Measurements from ENCODE around the gene CCDC177.
A peak's percentile ranks its signal among the peaks of the same experiment; 100 is the strongest.

The CCDC177 gene

DNA sequence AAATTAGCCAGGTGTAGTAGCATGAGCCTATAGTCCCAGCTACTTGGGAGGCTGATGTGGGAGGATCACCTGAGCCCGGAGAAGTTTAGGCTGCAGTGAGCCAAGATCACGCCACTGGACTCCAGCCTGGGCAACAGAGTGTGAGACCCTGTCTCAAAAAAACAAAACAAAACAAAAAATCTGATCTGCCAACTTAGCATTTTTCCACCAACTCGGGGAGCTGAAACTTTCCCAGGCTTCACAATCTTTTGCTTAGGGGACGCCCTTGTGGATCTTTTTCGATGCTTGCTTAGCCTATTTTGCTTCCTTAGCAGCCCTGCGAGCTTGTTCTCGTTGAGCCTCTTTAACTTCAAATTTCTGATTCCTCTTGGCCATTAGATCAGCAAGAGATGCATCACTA, 13.8 kb downstream of the CCDC177 start:
- no peak for DNase-seq

DNA sequence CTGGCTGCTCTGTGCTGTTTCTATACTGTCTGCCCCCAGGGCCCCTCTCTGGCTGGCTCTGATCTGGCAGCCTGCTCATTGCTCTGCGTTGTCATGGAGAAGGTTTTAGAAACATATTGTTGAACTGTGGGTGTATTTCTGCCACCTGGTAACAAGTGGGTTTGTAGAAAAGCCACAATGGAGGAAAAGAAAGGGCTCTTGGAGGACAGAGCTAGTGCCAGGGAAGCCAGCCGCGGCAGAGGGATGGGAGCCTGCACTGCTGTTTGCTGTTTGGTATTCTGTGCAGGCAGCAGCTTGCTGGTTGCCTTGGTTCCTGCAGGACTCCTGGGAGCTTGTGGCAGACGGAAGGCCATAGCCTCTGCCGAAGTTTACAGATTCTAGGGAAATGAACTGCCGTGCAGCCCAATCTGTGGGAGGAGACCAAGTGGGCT, 15.1 kb downstream of the CCDC177 start:
- no peak for DNase-seq

DNA sequence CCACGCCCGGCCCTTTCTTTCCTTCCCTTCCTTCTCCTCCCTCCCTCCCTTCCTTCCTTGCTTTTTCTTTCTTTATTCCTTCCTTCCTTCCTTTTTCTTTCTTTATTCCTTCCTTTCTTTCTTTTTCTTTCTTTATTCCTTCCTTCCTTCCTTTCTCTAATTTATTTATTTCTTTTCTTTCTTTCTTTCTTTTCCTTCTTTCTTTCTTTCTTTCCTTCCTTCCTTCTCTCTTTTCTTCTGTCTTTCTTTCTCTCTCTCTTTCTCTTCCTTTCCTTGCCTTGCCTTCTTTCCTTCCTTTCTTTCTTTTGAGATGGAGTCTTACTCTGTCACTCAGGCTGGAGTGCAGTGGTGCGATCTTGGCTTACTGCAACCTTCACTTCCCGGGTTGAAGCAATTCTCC, 15.9 kb downstream of the CCDC177 start:
- DNase-seq = no peak

DNA sequence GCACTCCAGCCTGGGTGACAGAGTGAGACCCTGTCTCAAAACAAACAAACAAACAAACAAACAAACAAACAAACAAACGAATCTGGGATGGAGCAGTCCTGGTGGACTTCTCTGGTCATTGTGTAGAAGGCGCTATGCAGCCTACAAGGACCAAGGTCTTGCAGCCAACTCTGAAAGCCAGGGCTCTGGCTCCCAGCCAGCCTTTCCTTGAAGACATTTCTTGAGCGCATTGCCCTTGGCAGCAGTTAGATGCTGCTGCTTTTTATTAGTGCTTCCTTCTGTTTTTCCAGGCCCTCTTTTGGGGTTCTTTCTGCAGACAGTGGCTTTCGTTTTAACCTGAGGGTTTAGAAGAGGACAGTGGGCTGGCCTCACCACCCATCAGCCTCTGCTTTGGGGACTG, 20.2 kb downstream of the CCDC177 start:
- DNase-seq = no peak

DNA sequence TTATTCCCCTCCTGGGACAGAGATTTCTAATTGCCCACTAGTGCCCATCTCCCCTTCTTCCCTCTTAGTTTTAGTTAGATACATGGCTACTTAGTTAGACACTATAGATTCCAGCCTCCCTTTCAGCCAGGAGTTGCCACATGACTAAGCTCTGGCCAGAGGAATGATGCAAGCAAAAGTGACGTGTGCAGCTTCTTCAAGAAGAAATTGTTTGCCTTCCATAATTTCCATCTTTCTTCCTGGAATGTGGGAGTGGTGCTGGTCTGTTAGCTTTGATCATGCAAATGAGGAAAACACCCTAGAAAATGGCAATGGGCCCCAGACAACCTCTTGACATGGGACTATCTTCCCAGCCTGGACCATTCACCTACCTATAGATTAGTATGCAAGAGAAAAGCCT, 21.4 kb downstream of the CCDC177 start:
- no peak for DNase-seq

DNA sequence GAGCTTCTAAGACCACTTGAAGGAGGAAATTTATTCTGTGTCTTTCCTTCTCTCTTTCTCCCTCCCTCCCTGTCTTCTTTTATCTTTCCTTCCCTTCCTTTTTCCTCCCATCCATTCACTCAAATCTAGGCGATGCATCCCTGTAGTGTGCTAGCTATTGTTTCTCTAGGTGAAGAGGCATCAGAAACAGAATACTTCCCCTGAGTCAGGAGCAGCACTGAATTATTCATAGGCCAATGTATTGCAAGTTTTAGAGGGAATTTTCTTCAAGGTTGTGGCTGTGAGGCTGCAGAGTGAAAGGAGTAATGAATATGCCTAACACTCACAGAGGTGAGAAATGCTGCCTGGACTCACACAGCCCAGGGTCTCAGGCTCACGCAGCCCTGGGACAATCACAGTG, 23.2 kb downstream of the CCDC177 start:
- DNase-seq = no peak

DNA sequence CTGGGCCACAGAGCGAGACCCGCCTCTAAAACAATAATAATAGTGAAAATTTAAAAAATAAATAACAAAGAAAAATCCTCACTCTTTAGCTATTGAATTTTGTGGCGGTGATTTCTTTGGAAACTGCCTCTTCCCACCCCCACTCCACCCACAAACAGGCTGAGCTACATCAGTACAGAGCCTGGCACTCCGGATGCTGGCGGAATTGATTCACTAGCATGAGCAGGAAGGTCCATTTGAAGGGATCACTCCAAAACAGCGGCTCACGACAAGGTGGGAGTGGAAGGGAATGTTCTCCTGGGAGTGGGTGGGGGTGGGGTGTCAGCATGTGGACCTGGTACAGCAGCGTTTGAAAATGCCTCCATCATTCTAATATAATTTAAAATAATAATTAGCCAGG, 26.1 kb downstream of the CCDC177 start:
- no peak for DNase-seq

DNA sequence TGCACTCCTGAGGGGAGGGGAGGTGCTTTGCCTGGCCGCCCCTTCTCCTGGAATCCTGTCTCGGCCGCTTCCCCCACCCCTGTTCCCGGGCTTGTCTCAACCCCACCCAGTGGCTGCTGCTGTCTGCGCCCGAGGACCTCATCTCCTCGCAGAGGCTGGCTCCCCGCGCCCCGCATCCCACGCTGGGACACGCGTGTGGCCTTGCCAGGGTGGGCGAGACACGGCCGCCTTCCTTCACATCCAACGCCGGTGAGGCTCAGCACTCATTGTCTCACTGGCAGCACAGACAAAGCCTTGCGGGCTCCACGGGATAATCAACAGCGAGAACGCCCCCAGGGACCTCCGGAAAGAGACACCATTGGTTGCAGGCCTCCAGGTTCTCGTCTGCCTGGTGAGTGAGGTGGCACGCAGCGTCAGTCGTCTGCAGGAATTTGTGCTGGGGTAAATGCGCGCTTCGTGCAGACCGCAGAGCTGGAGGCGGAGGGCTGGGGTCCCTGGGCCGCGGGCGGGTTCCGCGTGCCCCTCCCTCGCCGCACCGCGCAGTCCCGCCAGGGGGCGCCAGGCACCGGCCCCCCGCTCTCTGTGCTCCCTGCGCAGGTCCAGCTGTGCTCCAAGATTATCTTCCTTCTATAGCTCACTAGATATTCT, 26.8 kb downstream of the CCDC177 start:
- DNase-seq = peak in 1 of 5 experiments; percentile 21

DNA sequence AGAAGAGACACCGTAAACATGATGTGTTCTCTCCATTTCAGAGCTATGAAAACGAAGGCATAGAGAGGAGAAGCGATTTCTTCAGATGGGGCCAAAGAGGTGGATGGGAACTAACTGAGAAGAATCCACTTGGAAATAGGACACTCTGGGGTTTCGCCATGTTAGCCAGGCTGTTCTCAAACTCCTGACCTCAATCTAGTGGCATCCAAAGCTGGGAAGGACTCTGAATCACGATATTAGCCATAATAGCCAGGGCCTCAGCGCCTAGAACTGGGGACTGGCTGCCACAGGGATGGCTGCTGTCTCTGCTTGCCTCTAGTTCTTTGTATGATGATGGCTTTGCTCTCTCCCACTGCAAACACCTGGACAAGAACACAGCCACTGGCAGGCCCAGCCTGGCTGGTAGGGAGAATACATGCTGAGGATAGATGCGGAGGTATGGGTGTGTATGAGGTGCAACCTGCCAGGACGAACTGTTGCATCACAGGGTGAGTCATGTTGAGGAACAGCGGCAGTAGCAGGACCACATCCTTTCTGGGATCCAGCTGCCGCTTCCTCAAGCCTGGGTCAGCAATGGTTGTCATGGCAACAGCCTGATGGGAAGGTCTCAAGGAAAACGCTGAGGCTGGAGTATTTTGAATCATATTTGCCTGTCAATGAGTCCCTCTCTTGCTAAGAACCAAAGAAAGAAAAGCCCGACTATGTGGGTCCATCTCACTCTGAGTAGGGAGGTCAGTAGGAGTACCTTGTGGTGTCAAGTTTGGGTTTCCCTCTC, 31.1 kb downstream of the CCDC177 start:
- DNase-seq = peak in 2 of 5 experiments; percentile 32 to 37

DNA sequence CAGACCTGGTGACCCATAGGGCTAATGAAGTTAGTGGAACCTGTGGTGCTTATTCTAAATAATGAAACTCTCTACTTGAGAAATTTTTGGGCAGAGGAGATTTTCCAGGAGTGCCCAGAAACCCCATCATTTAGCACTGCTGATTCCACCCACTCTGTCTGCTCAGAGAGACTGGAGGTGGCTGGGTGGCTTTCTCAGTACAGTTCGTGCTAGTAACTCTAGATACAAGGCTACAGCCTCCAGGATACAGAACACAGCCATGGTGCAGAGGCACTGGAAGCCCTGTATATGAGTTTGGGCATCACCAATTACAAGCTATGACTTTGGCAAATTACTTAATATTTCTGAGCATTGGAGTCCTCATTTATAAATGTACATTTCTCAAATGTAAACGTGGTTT, 32.4 kb downstream of the CCDC177 start:
- no peak for DNase-seq

DNA sequence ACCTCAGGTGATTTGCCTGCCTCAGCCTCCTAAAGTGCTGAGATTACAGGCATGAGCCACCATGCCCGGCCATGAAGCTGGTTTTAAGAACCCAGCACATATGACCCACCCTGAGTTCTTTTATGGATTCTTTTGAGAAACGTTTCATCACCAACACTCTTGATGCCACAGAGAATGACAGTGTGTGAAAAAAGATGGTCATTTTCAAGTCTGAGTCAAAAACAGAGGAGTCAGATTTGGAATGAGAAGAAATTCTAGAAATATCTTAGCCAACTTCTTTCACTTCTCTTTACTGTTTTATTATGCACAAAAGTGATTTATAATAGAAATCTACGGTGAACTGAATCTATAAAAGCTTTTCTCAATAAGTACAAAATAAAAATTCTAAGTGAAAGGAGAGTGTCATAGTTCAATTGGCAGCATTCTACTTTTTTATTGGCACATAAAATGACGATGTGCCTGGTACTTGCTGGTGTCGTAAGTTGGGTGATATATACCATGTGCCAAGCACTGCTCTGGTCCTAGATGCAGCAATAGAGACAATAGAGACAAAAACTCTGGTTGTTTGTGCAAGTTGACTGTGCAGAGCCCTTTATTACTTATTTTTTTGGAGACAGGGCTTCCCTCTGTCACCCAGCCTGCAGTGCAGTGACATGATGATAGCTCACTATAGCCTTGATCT, 33.9 kb downstream of the CCDC177 start:
- no peak for DNase-seq

DNA sequence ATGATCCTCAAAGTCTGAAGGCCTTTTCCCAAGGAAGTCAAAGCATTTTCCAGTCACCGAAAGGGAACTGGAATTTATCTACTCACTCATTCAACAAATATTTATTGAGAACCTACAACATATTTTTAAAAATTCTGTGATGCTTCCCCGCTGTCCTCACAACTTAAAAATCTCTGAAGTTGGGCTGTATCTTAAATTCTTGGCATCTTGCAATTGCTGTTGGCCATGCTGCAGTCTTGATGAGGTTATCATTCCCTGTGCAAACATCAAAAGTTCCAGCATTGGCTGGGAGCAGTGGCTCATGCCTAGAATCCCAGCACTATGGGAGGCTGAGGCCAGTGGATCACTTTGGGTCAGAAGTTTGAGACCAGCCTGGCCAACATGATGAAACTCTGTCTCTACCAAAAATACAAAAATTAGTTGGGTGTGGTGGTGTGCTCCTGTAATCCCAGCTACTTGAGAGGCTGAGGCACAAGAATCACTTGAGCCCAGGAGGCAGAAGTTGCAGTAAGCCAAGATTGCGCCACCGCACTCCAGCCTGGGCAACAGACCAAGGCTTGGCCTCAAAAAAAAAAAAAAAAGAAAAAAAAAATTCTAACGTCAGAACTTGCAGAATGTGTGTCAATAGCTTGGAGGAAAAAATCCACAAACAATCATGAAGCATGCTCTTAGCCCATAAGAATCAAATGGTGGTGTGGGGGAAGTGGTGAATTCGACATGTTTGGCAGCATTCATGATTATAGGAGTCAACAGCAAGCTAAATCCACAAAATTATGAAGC, 34.9 kb downstream of the CCDC177 start:
- DNase-seq = no peak

DNA sequence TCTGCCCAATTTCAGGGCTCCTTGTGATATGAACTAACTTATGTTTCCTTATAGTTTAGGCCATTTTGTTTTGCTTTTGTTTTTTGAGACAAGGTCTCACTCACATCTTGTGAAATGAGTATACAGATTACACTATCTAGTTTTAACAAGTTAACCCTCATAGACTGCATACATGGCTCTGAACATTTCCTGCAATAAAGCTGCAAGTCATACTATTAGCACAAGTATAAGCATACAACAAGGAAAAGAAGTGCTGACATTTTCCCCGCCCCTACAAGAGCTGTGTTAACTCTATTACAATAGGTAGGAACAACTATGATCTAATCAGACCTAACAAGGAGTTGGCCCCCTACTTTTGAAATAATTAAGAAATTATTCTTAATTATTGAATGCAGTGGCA, 35.9 kb downstream of the CCDC177 start:
- no peak for DNase-seq

DNA sequence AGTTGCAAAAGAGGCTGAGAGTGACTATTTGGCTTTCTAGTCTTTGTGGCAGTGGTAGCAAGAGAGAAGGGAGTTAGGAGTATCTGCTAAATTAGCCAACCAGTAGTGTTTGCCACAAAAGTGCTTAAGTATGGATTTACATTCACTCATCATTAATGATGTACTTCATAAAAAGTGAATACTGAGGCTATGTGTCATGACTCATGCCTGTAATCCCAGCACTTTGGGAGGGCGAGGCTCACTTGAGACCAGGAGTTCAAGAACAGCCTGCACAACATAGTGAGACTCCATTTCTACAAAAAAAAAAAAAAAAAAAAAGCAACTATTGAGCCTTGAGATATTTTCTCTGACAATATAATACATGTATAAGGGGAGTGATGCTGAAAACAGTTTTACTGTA, 36.8 kb downstream of the CCDC177 start:
- no peak for DNase-seq

DNA sequence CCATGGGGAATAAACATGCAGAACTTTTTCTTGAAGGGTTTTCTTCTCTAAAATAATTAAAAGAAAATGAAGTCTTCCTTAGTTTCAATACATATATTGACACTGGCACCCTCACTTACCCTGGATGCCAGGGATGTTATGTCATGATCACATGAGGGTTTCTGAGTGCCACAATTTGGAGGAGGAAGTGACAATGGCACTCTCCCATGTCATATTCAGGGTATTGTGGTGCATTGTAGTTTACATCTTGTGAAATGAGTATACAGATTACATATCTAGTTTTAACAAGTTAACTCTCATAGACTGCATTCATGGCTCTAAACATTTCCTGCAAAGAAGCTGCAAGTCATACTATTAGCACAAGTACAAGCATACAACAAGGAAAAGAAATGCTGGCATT, 37.7 kb downstream of the CCDC177 start:
- DNase-seq = peak in 1 of 5 experiments; percentile 8

DNA sequence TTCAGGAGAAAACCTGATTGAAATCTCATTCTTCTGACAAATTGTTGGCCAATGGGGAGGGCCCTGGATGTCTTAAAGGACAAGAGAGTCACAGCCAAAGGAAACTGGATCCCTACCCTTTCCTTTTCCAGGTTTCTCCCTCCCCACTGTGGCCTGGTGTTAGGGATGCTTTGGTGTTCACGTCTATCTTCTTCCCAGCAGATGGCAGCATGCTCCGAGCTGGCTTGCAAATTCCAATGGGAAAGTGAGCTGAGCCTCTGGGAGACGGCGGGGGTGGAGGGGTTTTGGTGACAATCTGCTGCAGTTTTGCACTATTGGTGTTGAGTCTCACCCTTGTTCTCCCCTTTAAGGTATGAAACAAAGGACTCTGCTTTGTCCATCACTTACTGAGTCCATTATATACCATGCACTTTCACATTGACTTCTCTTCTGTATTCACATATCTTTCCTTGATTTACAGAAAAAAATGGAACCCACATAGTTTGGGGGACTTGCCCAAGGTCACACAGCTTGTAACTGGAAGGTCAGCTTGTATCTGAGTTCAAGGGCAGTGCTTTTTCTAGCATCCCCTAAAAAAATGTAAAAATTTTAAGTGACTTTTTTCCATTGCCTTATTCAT, 39.3 kb downstream of the CCDC177 start:
- no peak for DNase-seq

DNA sequence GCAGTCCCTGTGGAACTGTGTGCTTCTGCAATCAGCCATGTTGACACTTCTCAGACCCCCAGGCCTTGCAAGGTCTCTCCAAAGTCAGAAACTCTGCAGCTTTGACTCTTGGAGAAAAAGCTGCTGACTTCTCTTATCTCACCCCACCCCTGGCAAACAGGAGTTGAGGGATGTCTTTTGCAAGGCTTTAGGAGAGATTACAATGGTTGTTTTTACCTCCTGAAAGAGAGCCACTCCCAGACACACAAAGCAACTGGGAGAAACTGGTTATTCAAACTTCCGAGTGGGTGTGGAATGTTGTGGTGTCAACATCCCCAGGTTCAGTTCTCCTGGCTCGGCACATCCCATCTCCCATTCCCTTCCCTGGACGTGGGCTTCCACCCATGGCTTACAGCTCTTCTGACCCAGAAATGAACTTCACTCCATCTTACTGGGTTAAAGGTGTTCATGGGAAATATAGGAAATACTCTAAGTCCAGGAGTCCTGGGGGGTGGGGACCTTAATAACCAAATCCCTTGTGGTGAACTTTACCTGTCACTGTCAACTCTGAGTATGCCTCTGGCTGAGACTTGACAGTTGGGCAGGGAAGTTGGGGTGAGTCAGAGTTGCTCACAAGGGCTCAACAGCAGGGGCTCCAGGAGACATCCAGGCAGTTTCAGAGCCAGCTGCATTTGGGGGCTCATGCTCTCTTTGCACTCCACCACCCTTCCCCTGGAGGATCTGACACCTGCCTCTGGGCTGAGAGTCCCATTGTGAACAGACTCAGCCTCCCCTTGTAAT, 41.9 kb downstream of the CCDC177 start:
- DNase-seq = no peak

DNA sequence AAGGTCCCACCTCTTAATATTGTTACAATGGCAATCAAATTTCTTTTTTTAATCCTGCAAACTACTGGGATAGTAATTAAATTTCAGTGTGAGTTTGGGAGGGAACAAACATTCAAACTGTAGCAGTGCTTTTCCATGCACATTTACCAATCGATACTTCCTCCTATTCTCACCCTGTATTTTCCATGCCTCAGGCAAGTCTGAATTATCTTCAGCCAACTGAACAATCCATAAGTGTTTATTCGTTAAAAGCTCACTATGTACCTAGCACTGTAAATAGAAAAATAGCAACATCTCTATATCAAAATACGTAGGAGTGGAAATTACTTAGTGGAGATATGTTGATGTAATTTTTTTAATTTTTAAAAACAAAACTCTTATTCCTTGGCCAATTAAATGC, 43.5 kb downstream of the CCDC177 start:
- no peak for DNase-seq

DNA sequence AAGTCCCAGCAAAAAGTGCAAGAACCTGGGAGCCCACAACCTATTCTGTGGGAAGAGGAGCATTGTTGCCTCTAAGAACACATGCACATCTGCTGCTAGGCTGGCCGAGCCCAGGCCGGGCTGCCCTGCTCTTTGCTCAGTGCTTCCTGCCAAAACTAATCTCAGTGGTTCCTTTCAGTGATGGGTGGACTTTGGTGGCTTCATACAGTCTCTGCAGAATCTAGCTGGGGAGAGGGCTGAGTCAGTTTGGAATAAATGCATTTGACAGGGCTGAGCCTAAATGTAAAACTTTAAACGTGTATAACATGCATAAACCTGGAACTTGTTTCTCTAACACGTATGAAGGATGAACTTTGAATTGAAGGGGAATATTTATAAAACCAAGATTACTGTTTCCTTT, 44.6 kb downstream of the CCDC177 start:
- no peak for DNase-seq

DNA sequence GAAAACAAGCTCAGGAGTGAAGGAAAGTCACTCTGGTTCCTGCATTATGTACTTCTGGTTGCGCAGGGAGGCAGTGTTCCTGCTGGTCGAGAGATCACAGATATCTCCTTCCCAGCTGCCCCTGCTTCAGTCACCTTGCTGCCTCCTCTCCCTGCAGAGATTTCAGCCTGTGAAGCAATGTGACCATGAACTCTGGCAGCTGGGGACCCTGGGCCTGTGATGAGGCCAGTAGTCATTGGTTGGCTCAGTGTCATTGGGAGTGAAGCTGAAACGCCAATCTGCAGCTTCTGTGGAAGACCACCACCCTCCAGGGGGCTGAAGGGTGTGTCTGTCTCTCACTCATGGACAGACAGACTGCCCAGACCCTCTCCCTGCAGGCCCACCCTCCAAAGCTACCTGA, 45.1 kb downstream of the CCDC177 start:
- no peak for DNase-seq

DNA sequence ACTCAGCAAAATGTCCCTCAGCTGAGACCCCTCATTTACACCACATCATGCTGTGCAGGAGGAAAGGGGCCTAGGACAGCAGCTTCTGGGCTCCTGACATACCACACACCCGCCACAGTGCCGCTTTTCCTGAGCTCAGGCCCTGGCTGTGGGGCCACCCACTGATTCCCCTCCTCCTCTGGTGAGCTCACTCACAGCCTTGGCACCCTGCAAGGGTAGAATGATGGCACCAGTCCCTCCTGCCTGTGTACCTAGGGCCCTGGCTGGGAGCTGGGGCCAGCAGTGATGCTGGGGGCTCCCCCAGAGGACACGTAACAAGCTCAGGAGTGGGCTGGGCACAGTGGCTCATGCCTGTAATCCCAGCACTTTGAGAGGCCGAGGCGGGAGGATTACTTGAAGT, 45.7 kb downstream of the CCDC177 start:
- DNase-seq = no peak

DNA sequence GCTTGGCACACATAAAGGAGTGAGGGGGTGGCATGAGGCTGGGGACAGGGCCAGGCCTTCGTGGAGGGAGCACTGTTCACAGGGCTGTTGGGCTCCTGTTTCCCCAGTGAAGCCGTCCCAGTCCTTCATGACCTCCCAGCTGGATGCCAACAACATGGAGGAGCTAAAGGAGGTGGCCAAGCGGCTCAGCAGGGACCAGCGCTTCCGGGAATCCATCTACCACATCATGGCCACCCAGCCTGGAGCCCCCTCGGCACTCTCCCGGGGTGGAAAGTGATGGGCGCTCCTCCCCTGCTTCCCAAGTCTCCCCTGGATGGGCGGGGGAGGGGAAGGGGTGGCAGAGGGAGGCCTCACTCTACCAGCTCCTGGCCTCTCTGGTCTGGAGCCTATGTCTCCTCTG, 46.5 kb downstream of the CCDC177 start:
- no peak for DNase-seq
